22Rv1 (cell line): ENCODE data around the gene NIN.

Experiments used
- CTCF ChIP-seq: fragments of 450-650 bp; IDR thresholded peaks from 2 replicates; pipeline ENCODE4 v1.5.1; 2017; ENCODE audit warnings: mild to moderate bottlenecking
- ZFX ChIP-seq: fragments of 450-650 bp; IDR thresholded peaks from 2 replicates; pipeline ENCODE4 v1.6.1; 2017; ENCODE audit warnings: antibody characterized with exemption, borderline replicate concordance

- TF ChIP-seq CTCF (no peak), ZFX (no peak)
Measured at GRCh38 chr14:50762001-50762930, 68.7 kb downstream of the NIN start.
